ENCODE data around the gene COX5A.
"Not testable (repeated sequence)": the region's sequence is repeated elsewhere in the genome, so short reads cannot be mapped to it uniquely, and the experiment has no call there.

GRCh38 chr15:74935193-74935592 lies 2.7 kb downstream of the COX5A start:
- not testable (repeated sequence) for TF ChIP-seq POLR2A (IDR thresholded peaks at IDR 0.05; ENCODE audit: borderline replicate concordance, extremely low read depth, insufficient read depth, insufficient read length); ZNF274 (IDR thresholded peaks at IDR 0.05; ENCODE audit: low read depth, low read length)
- TF ChIP-seq, protein P1, sequence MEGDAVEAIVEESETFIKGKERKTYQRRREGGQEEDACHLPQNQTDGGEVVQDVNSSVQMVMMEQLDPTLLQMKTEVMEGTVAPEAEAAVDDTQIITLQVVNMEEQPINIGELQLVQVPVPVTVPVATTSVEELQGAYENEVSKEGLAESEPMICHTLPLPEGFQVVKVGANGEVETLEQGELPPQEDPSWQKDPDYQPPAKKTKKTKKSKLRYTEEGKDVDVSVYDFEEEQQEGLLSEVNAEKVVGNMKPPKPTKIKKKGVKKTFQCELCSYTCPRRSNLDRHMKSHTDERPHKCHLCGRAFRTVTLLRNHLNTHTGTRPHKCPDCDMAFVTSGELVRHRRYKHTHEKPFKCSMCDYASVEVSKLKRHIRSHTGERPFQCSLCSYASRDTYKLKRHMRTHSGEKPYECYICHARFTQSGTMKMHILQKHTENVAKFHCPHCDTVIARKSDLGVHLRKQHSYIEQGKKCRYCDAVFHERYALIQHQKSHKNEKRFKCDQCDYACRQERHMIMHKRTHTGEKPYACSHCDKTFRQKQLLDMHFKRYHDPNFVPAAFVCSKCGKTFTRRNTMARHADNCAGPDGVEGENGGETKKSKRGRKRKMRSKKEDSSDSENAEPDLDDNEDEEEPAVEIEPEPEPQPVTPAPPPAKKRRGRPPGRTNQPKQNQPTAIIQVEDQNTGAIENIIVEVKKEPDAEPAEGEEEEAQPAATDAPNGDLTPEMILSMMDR (IDR thresholded peaks at IDR 0.05 in 2 of 3, conservative IDR thresholded peaks at IDR 0.05 in 1 of 3; ENCODE audit: borderline replicate concordance in 1 of 3, insufficient read depth in 1 of 3, low read depth in 2 of 3, low read length in 2 of 3) = peak in 2 of 3 experiments; percentile 16 to 34; a peak in 2 of 6 replicates
